Activated CD8-positive, alpha-beta T cell treated with anti-CD3 and anti-CD28 coated beads for 36 hours (primary cell): ENCODE results near the gene LRCH3. TPM values are rescaled to one million over a fixed set of nuclear protein-coding genes. Genes with fewer than 3 reads are reported as not detected.

Experiments used
- ATAC-seq: fragments of 200-7000 bp; cut with Tn5 transposase; one replicate; pipeline ENCODE4 v1.10.0; 2021; ENCODE audit warnings: mild to moderate bottlenecking, moderate library complexity
- CTCF ChIA-PET: fragments of 350-600 bp; sonication (Branson Sonifier 250); formaldehyde crosslinking; loops from one replicate; lab custom pipeline; 2021; ENCODE audit warnings: antibody characterized with exemption; lab: Charles Lee
- POLR2A ChIA-PET: fragments of 350-600 bp; sonication (Branson Sonifier 250); formaldehyde crosslinking; loops from one replicate; lab custom pipeline; 2021; ENCODE audit warnings: antibody characterized with exemption; lab: Charles Lee
- DNase-seq: peaks from one replicate; pipeline ENCODE4 v3.0.0-alpha.2; 2020
- H3K27ac Mint-ChIP-seq: one replicate; pipeline ENCODE4 v1.8.0; 2021; ENCODE audit warnings: mild to moderate bottlenecking, mixed read lengths
- H3K27me3 Mint-ChIP-seq: one replicate; pipeline ENCODE4 v1.8.0; 2021; ENCODE audit warnings: mixed read lengths
- H3K36me3 Mint-ChIP-seq: one replicate; pipeline ENCODE4 v1.8.0; 2021; ENCODE audit warnings: low read depth, mixed read lengths
- H3K4me1 Mint-ChIP-seq: one replicate; pipeline ENCODE4 v1.8.0; 2021; ENCODE audit warnings: low read depth, mixed read lengths
- H3K4me3 Mint-ChIP-seq: one replicate; pipeline ENCODE4 v1.8.0; 2021; ENCODE audit warnings: mild to moderate bottlenecking, moderate library complexity, mixed read lengths
- H3K9me3 Mint-ChIP-seq: one replicate; pipeline ENCODE4 v1.8.0; 2021; ENCODE audit warnings: mixed read lengths
- intact Hi-C: fragments of 100-400 bp; cut with micrococcal nuclease; formaldehyde crosslinking; loops from one replicate; pipeline ENCODE4 v1.10.0; 2022
- total RNA-seq, 2 experiments: library from RNA; stranded (reverse); gene quantifications; one replicate each; pipeline ENCODE4 v1.2.3, GENCODE V29; 2021
- TF ChIP-seq, protein P1 (sequence below): fragments of 200-600 bp; IDR thresholded peaks from one replicate; pipeline ENCODE4 v1.8.0; 2022; ENCODE audit warnings: antibody characterized with exemption, mild to moderate bottlenecking

LRCH3 gene
- total RNA-seq, 2 experiments from 2014 or later, result 43.8 to 53.5 TPM

DNA sequence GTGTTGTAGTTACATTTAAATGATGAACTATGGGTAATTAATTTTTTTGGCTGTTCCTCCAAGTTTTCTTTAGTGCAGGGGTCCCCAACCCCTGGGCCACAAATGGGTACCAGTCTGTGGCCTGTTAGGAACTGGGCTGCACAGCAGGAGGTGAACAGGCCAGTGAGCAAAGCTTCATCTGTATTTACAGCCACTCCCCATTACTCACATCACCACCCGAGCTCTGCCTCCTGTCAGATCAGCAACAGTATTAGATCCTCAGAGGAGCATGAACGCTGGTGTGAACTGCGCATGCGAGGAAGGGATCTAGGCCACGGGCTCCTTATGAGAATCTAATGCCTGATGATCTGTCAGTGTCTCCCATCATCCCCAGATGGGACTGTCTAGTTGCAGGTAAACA, 83.0 kb downstream of the LRCH3 start:
- Mint-ChIP-seq H3K27me3 (no peaks in the 10 kb centered on the region), H3K4me3 (no peak overlapping the region), H3K4me1 (peaks cover 13% of the 10 kb centered on the region), H3K36me3 (peaks cover 36% of the 10 kb centered on the region), H3K9me3 (no peaks in the 10 kb centered on the region), H3K27ac (no peak overlapping the region)
- ATAC-seq, result no peak
- DNase-seq, result no peak
- intact Hi-C loops, result no loop called here
- ChIA-PET CTCF (no interaction called here), POLR2A (no interaction called here)
- TF ChIP-seq, protein P1, sequence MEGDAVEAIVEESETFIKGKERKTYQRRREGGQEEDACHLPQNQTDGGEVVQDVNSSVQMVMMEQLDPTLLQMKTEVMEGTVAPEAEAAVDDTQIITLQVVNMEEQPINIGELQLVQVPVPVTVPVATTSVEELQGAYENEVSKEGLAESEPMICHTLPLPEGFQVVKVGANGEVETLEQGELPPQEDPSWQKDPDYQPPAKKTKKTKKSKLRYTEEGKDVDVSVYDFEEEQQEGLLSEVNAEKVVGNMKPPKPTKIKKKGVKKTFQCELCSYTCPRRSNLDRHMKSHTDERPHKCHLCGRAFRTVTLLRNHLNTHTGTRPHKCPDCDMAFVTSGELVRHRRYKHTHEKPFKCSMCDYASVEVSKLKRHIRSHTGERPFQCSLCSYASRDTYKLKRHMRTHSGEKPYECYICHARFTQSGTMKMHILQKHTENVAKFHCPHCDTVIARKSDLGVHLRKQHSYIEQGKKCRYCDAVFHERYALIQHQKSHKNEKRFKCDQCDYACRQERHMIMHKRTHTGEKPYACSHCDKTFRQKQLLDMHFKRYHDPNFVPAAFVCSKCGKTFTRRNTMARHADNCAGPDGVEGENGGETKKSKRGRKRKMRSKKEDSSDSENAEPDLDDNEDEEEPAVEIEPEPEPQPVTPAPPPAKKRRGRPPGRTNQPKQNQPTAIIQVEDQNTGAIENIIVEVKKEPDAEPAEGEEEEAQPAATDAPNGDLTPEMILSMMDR, result no peak

DNA sequence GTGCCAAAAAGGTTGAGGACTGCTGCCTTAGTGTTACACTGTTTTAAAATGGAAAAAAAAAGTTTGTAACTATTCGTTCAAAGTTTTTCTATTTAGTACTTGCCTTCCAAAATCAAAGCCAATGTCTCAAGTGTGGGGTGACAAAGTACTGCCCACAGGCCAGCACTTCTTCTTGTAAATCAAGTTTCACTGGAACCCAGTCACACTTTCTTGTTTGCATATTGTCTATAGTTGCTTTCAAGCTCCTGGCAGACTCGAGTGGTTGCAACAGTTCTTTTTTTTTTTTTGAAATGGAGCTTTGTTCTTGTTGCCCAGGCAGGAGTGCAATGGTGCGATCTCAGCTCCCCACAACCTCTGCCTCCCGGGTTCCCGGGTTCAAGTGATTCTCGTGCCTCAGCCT, 83.6 kb downstream of the LRCH3 start:
- ChIA-PET CTCF (no interaction called here), POLR2A (no interaction called here)
- Mint-ChIP-seq H3K4me1 (peaks cover 14% of the 10 kb centered on the region), H3K9me3 (no peaks in the 10 kb centered on the region), H3K27me3 (no peaks in the 10 kb centered on the region), H3K36me3 (peaks cover 36% of the 10 kb centered on the region), H3K27ac (no peak overlapping the region), H3K4me3 (no peak overlapping the region)
- DNase-seq (no peak), ATAC-seq (no peak)
- TF ChIP-seq, protein P1, result no peak
- intact Hi-C loops, result no loop called here

DNA sequence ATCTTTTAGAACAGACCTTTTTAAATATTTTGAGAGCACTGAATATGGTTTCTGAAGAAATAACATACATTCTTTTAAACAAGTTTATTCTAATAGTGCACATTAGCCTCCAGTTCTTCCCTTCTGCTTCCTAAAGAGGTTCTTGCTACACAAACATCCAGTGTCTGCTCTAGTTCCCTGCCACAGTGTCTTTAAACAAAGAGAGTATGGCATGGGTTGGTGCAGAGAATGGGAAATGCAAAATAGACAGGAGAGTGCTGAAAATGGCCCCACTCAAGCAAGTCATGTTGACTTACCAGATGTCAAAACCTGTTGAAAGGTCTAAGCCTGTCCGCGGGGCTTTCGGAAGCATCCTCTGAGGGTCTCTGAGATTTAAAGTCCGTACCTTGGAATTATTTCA, 86.8 kb downstream of the LRCH3 start:
- no peak for DNase-seq
- peak overlapping the region; percentile 91 for H3K27ac Mint-ChIP-seq
- POLR2A ChIA-PET, result no interaction called here
- intact Hi-C loops, result no loop called here
- peaks cover 28% of the 10 kb centered on the region for H3K36me3 Mint-ChIP-seq
- H3K4me3 Mint-ChIP-seq, result peak overlapping the region; percentile 53
- no peak for ATAC-seq
- H3K4me1 Mint-ChIP-seq, result peaks cover 26% of the 10 kb centered on the region
- CTCF ChIA-PET, result interaction anchor here (0.8 kb wide), 1 partner anchor 28 kb away, joined by 3 read pairs; no protein-coding TSS in a partner anchor
- TF ChIP-seq, protein P1, result no peak
- no peaks in the 10 kb centered on the region for H3K9me3 Mint-ChIP-seq
- H3K27me3 Mint-ChIP-seq, result no peaks in the 10 kb centered on the region

DNA sequence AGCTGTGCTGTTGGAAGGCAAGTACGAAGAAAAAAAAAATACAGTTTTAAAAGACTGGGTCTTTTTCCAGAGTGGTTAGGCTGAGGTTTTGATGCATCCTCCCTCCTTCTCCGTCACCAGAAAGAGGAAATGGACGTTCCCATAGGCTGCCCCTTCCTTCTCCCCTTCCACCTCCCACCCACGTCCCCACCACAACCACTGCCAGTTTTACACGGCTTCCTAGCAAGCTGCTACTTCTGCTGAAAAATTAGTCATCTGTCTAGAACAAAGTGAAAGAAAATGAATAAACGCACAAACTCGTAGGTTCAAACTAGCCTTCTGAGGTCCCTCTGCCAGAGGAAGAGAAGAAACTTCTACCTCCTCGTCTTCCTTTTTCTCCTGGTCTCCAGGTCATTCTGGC, 87.4 kb downstream of the LRCH3 start:
- POLR2A ChIA-PET, result no interaction called here
- CTCF ChIA-PET, result interaction anchor here (0.8 kb wide), 1 partner anchor 27 kb away, joined by 3 read pairs; no protein-coding TSS in a partner anchor

DNA sequence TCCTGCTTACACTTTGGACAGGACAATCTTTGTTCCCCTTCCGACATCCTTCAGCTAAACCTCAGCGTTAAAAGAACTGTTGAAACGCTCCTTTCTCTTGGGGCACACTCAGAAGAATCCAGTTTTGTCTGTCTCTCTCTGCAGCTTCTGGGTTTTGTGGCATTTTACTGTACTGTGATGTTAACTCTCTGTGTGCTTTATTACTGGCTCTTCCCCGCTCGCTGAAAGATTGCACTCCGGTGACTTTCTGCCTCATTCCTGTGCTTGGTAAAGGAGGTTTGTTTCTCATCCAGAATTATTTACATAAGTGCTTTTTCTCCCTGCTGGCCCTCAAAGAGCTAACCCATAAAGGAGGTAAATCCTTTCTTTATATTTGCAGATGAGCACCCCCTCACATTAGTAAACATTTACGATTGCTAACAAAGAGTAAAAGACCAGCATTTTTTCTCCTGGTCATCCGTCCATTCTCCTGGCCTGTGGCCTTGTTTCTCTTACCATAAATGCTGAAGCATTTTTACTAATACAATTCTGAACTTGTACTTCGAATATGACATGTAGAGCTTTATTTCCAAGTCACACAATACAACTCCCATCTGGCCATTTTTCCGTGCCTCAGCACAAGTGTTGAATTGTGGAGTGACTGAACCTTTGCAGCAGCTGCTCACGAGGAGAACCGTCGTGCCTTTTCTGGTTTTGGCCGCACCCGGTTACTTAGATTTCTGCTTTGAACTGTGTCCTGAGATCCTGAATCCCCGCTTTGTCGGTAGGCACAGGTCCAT, 89.6 kb downstream of the LRCH3 start:
- Mint-ChIP-seq H3K9me3 (no peaks in the 10 kb centered on the region), H3K4me3 (no peak overlapping the region), H3K4me1 (peaks cover 26% of the 10 kb centered on the region), H3K27me3 (no peaks in the 10 kb centered on the region), H3K36me3 (peaks cover 30% of the 10 kb centered on the region), H3K27ac (peak overlapping the region; percentile 4)
- DNase-seq (no peak), ATAC-seq (no peak)
- TF ChIP-seq, protein P1, result no peak
- ChIA-PET POLR2A (no interaction called here), CTCF (no interaction called here)
- intact Hi-C loops, result no loop called here

More for the DNA sequence above, 87.4 kb downstream of the LRCH3 start:
- DNase-seq (peak; percentile 93), ATAC-seq (peak; percentile 95)
- intact Hi-C loops, result no loop called here
- H3K27ac Mint-ChIP-seq, result peak overlapping the region; percentile 91
- peak overlapping the region; percentile 53 for H3K4me3 Mint-ChIP-seq
- TF ChIP-seq, protein P1, result no peak
- H3K27me3 Mint-ChIP-seq, result no peaks in the 10 kb centered on the region
- H3K36me3 Mint-ChIP-seq, result peaks cover 25% of the 10 kb centered on the region
- no peaks in the 10 kb centered on the region for H3K9me3 Mint-ChIP-seq
- H3K4me1 Mint-ChIP-seq, result peaks cover 26% of the 10 kb centered on the region
